Breast epithelium (tissue), 3 donors: ENCODE data around the gene FAM50A.

Source experiments
- POLR2A ChIP-seq: fragments of 450-650 bp; IDR thresholded peaks from one replicate; pipeline ENCODE4 v1.6.1; 2016; ENCODE audit warnings: antibody characterized with exemption, mild to moderate bottlenecking, moderate library complexity
- TF ChIP-seq, protein P1 (sequence below), 3 donors: fragments of 450-650 bp; IDR thresholded peaks; one replicate each; pipeline ENCODE4 v1.5.1; 2016 to 2017; ENCODE audit warnings: antibody characterized with exemption in 3 of 3, mild to moderate bottlenecking in 3 of 3, moderate library complexity in 3 of 3

DNA sequence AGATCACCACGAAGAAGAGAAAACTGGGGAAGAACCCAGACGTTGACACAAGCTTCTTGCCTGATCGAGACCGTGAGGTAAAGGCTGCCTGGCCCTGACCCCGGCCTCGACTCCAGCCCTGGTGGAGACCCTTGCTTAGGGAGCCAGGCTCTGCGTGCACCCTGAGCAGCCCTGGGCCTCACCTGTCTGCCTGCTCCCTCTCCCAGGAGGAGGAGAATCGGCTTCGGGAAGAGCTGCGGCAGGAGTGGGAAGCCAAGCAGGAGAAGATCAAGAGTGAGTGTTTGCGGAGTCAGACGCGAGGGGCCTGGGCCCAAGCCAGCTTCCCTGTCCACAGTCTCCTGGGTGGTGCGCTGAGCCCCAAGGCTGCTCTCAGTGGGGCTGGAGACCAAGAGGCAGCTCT, 4.5 kb downstream of the FAM50A start:
- TF ChIP-seq, protein P1, sequence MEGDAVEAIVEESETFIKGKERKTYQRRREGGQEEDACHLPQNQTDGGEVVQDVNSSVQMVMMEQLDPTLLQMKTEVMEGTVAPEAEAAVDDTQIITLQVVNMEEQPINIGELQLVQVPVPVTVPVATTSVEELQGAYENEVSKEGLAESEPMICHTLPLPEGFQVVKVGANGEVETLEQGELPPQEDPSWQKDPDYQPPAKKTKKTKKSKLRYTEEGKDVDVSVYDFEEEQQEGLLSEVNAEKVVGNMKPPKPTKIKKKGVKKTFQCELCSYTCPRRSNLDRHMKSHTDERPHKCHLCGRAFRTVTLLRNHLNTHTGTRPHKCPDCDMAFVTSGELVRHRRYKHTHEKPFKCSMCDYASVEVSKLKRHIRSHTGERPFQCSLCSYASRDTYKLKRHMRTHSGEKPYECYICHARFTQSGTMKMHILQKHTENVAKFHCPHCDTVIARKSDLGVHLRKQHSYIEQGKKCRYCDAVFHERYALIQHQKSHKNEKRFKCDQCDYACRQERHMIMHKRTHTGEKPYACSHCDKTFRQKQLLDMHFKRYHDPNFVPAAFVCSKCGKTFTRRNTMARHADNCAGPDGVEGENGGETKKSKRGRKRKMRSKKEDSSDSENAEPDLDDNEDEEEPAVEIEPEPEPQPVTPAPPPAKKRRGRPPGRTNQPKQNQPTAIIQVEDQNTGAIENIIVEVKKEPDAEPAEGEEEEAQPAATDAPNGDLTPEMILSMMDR (IDR thresholded peaks at IDR 0.05) = no peak
- no peak for TF ChIP-seq POLR2A
